Activated naive CD8-positive, alpha-beta T cell treated with anti-CD3 and anti-CD28 coated beads, Interleukin-2, amount 10 ng/mL, durations not matched to agents 7 days and 5 days (primary cell): Measurements from ENCODE around the gene DOCK3. TPM values are rescaled to one million over a fixed set of nuclear protein-coding genes. Genes with fewer than 3 reads are reported as not detected.

ENCODE experiments used
- ATAC-seq: fragments of 150-1000 bp; cut with Tn5 transposase; one replicate; pipeline ENCODE4 v1.10.0; 2021; ENCODE audit warnings: low read depth, moderate library complexity
- POLR2A ChIA-PET: fragments of 350-600 bp; sonication (Branson Sonifier 250); formaldehyde crosslinking; loops from one replicate; lab custom pipeline; 2021; ENCODE audit warnings: antibody characterized with exemption; lab: Charles Lee
- DNase-seq: peaks from one replicate; pipeline ENCODE4 v3.0.0; 2021
- H3K27ac Mint-ChIP-seq: one replicate; pipeline ENCODE4 v1.8.0; 2022; ENCODE audit warnings: mild to moderate bottlenecking, mixed read lengths
- H3K27me3 Mint-ChIP-seq: one replicate; pipeline ENCODE4 v1.8.0; 2022; ENCODE audit warnings: mild to moderate bottlenecking, moderate library complexity, mixed read lengths
- H3K36me3 Mint-ChIP-seq: one replicate; pipeline ENCODE4 v1.8.0; 2021; ENCODE audit warnings: mild to moderate bottlenecking, mixed read lengths
- H3K4me1 Mint-ChIP-seq: one replicate; pipeline ENCODE4 v1.8.0; 2021; ENCODE audit warnings: mixed read lengths
- H3K4me3 Mint-ChIP-seq: one replicate; pipeline ENCODE4 v1.8.0; 2022; ENCODE audit warnings: mild to moderate bottlenecking, moderate library complexity, mixed read lengths
- H3K9me3 Mint-ChIP-seq: one replicate; pipeline ENCODE4 v1.8.0; 2021; ENCODE audit warnings: mixed read lengths
- total RNA-seq, 2 experiments: library from RNA; stranded (reverse); gene quantifications; one replicate each; pipeline ENCODE4 v1.2.3, GENCODE V29; 2021

DOCK3 gene
- total RNA-seq, 2 experiments from 2014 or later, result 3.3 to 3.4 TPM

GRCh38 chr3:51371943-51372557 lies 697.3 kb downstream of the DOCK3 start:
- Mint-ChIP-seq H3K4me1 (peaks cover 2% of the 10 kb centered on the region), H3K36me3 (no peaks in the 10 kb centered on the region), H3K27ac (no peak overlapping the region), H3K9me3 (no peaks in the 10 kb centered on the region), H3K27me3 (peaks cover 3% of the 10 kb centered on the region), H3K4me3 (no peak overlapping the region)
- peak; percentile 27 for DNase-seq
- ATAC-seq, result peak; percentile 56
- POLR2A ChIA-PET, result no interaction called here

- H3K9me3 Mint-ChIP-seq, result no peaks in the 10 kb centered on the region
- POLR2A ChIA-PET, result no interaction called here
- peaks cover 3% of the 10 kb centered on the region for H3K27me3 Mint-ChIP-seq
- peaks cover 2% of the 10 kb centered on the region for H3K4me1 Mint-ChIP-seq
- H3K4me3 Mint-ChIP-seq, result no peak overlapping the region
- DNase-seq (peak; percentile 17), ATAC-seq (no peak)
- H3K27ac Mint-ChIP-seq, result no peak overlapping the region
- H3K36me3 Mint-ChIP-seq, result no peaks in the 10 kb centered on the region
Observed at GRCh38 chr3:51373658-51374421, 699.1 kb downstream of the DOCK3 start.

GRCh38 chr3:51374456-51374855 lies 699.7 kb downstream of the DOCK3 start:
- H3K4me3 Mint-ChIP-seq, result no peak overlapping the region
- no peak for ATAC-seq
- POLR2A ChIA-PET, result no interaction called here
- no peak overlapping the region for H3K27ac Mint-ChIP-seq
- DNase-seq, result peak; percentile 21
- H3K9me3 Mint-ChIP-seq, result no peaks in the 10 kb centered on the region
- H3K36me3 Mint-ChIP-seq, result no peaks in the 10 kb centered on the region
- H3K4me1 Mint-ChIP-seq, result peaks cover 8% of the 10 kb centered on the region
- H3K27me3 Mint-ChIP-seq, result peaks cover 3% of the 10 kb centered on the region

GRCh38 chr3:51375136-51375535 lies 700.4 kb downstream of the DOCK3 start:
- ATAC-seq (no peak), DNase-seq (peak; percentile 13)
- no peaks in the 10 kb centered on the region for H3K36me3 Mint-ChIP-seq
- H3K27me3 Mint-ChIP-seq, result peaks cover 3% of the 10 kb centered on the region
- no peak overlapping the region for H3K4me3 Mint-ChIP-seq
- H3K27ac Mint-ChIP-seq, result no peak overlapping the region
- POLR2A ChIA-PET, result no interaction called here
- peaks cover 10% of the 10 kb centered on the region for H3K4me1 Mint-ChIP-seq
- no peaks in the 10 kb centered on the region for H3K9me3 Mint-ChIP-seq

GRCh38 chr3:51375571-51375970 lies 700.8 kb downstream of the DOCK3 start:
- H3K4me3 Mint-ChIP-seq, result no peak overlapping the region
- peaks cover 3% of the 10 kb centered on the region for H3K27me3 Mint-ChIP-seq
- peaks cover 10% of the 10 kb centered on the region for H3K4me1 Mint-ChIP-seq
- H3K27ac Mint-ChIP-seq, result no peak overlapping the region
- POLR2A ChIA-PET, result no interaction called here
- no peaks in the 10 kb centered on the region for H3K9me3 Mint-ChIP-seq
- ATAC-seq, result no peak
- no peaks in the 10 kb centered on the region for H3K36me3 Mint-ChIP-seq
- DNase-seq, result no peak

- H3K4me3 Mint-ChIP-seq, result no peak overlapping the region
- H3K9me3 Mint-ChIP-seq, result no peaks in the 10 kb centered on the region
- H3K27ac Mint-ChIP-seq, result no peak overlapping the region
- POLR2A ChIA-PET, result no interaction called here
- peaks cover 11% of the 10 kb centered on the region for H3K4me1 Mint-ChIP-seq
- ATAC-seq, result no peak
- DNase-seq, result peak; percentile 7
- peaks cover 3% of the 10 kb centered on the region for H3K27me3 Mint-ChIP-seq
- H3K36me3 Mint-ChIP-seq, result no peaks in the 10 kb centered on the region
Observed at GRCh38 chr3:51378065-51378464, 703.3 kb downstream of the DOCK3 start.

- POLR2A ChIA-PET, result no interaction called here
- H3K36me3 Mint-ChIP-seq, result peaks cover 3% of the 10 kb centered on the region
- DNase-seq (peak; percentile 12), ATAC-seq (no peak)
- no peak overlapping the region for H3K4me3 Mint-ChIP-seq
- H3K4me1 Mint-ChIP-seq, result peaks cover 15% of the 10 kb centered on the region
- no peaks in the 10 kb centered on the region for H3K27me3 Mint-ChIP-seq
- H3K9me3 Mint-ChIP-seq, result no peaks in the 10 kb centered on the region
- no peak overlapping the region for H3K27ac Mint-ChIP-seq
Observed at GRCh38 chr3:51378726-51379125, 704.0 kb downstream of the DOCK3 start.

- DNase-seq (peak; percentile 32), ATAC-seq (no peak)
- peaks cover 3% of the 10 kb centered on the region for H3K36me3 Mint-ChIP-seq
- peak overlapping the region; percentile 15 for H3K27ac Mint-ChIP-seq
- no peaks in the 10 kb centered on the region for H3K9me3 Mint-ChIP-seq
- H3K27me3 Mint-ChIP-seq, result no peaks in the 10 kb centered on the region
- POLR2A ChIA-PET, result no interaction called here
- no peak overlapping the region for H3K4me3 Mint-ChIP-seq
- H3K4me1 Mint-ChIP-seq, result peaks cover 19% of the 10 kb centered on the region
Observed at GRCh38 chr3:51379301-51379700, 704.6 kb downstream of the DOCK3 start.

- no peaks in the 10 kb centered on the region for H3K27me3 Mint-ChIP-seq
- H3K9me3 Mint-ChIP-seq, result no peaks in the 10 kb centered on the region
- ATAC-seq (no peak), DNase-seq (peak; percentile 21)
- peak overlapping the region; percentile 15 for H3K27ac Mint-ChIP-seq
- POLR2A ChIA-PET, result no interaction called here
- peaks cover 3% of the 10 kb centered on the region for H3K36me3 Mint-ChIP-seq
- no peak overlapping the region for H3K4me3 Mint-ChIP-seq
- peaks cover 19% of the 10 kb centered on the region for H3K4me1 Mint-ChIP-seq
Observed at GRCh38 chr3:51379746-51380455, 705.2 kb downstream of the DOCK3 start.

- Mint-ChIP-seq H3K4me3 (no peak overlapping the region), H3K27ac (no peak overlapping the region), H3K36me3 (peaks cover 6% of the 10 kb centered on the region), H3K9me3 (no peaks in the 10 kb centered on the region), H3K4me1 (peaks cover 22% of the 10 kb centered on the region), H3K27me3 (no peaks in the 10 kb centered on the region)
- DNase-seq, result peak; percentile 29
- POLR2A ChIA-PET, result no interaction called here
- no peak for ATAC-seq
Observed at GRCh38 chr3:51380601-51381332, 706.0 kb downstream of the DOCK3 start.

- Mint-ChIP-seq H3K9me3 (no peaks in the 10 kb centered on the region), H3K27me3 (no peaks in the 10 kb centered on the region), H3K4me3 (no peak overlapping the region), H3K4me1 (peaks cover 27% of the 10 kb centered on the region), H3K36me3 (peaks cover 8% of the 10 kb centered on the region), H3K27ac (no peak overlapping the region)
- ATAC-seq (no peak), DNase-seq (no peak)
- POLR2A ChIA-PET, result no interaction called here
Observed at GRCh38 chr3:51381333-51381705, 706.6 kb downstream of the DOCK3 start.

- POLR2A ChIA-PET, result no interaction called here
- H3K9me3 Mint-ChIP-seq, result no peaks in the 10 kb centered on the region
- no peak overlapping the region for H3K27ac Mint-ChIP-seq
- ATAC-seq (no peak), DNase-seq (peak; percentile 16)
- no peak overlapping the region for H3K4me3 Mint-ChIP-seq
- H3K27me3 Mint-ChIP-seq, result no peaks in the 10 kb centered on the region
- peaks cover 14% of the 10 kb centered on the region for H3K36me3 Mint-ChIP-seq
- peaks cover 33% of the 10 kb centered on the region for H3K4me1 Mint-ChIP-seq
Observed at GRCh38 chr3:51382076-51382745, 707.5 kb downstream of the DOCK3 start.
